SK-N-SH (cell line): Measurements from ENCODE around the gene CFAP92. TPM values are rescaled to one million over a fixed set of nuclear protein-coding genes. Genes with fewer than 3 reads are reported as not detected.

Experiments
- CTCF ChIA-PET: fragments of 300-600, 350-600 bp; formaldehyde crosslinking; extraction: SDS; loops from one replicate; lab custom pipeline; 2021; lab: Yijun Ruan, JAX
- POLR2A ChIA-PET: fragments of 350-600 bp; sonication (Branson Sonifier 250); formaldehyde crosslinking; extraction: SDS; loops from one replicate; lab custom pipeline; 2020; ENCODE audit warnings: antibody characterized with exemption, inconsistent platforms; lab: Yijun Ruan, JAX
- DNase-seq: peaks from one replicate; pipeline ENCODE4 v3.0.0; 2012
- H2AFZ ChIP-seq: fragments of 200-600 bp; sonication (generic); 2 replicates; pipeline ENCODE4 v1.8.1; 2016; ENCODE audit warnings: antibody characterized with exemption, mild to moderate bottlenecking, low read depth
- H3F3A ChIP-seq: fragments of 200-600 bp; sonication (generic); replicated peaks from 2 replicates; pipeline ENCODE3; 2016; ENCODE audit warnings: antibody characterized with exemption, mild to moderate bottlenecking; ENCODE audit not compliant: insufficient read depth
- H3K27ac ChIP-seq, 2 experiments: fragments of 200-500 bp in 1 of 2; fragments of 200-600 bp in 1 of 2; sonication (Bioruptor generic) in 1 of 2; sonication (generic), shearing (Covaris generic) in 1 of 2; 2 replicates each; pipeline versions ENCODE4 v1.5.1 to v1.6.1; 2014 to 2016; ENCODE audit warnings: low read depth in 2 of 2, inconsistent platforms in 1 of 2, low read length in 1 of 2, mild to moderate bottlenecking in 1 of 2, mixed read lengths in 1 of 2
- H3K27me3 ChIP-seq: fragments of 200-600 bp; sonication (generic), shearing (Covaris generic); 2 replicates; pipeline ENCODE4 v1.6.1; 2016; ENCODE audit warnings: mixed run types; ENCODE audit not compliant: insufficient read depth
- H3K36me3 ChIP-seq, 2 experiments: fragments of 200-500 bp in 1 of 2; fragments of 200-600 bp in 1 of 2; sonication (Bioruptor generic) in 1 of 2; sonication (generic) in 1 of 2; replicated peaks in 1 of 2; 2 replicates each; pipeline versions ENCODE3 to v1.5.1; 2014 to 2016; ENCODE audit warnings: low read length in 1 of 2, mild to moderate bottlenecking in 1 of 2; ENCODE audit not compliant: insufficient read depth in 2 of 2, control insufficient read depth in 1 of 2
- H3K4me1 ChIP-seq, 2 experiments: fragments of 200-500 bp in 1 of 2; fragments of 200-600 bp in 1 of 2; sonication (Bioruptor generic) in 1 of 2; sonication (generic), shearing (Covaris generic) in 1 of 2; 2 replicates each; pipeline versions ENCODE4 v1.5.1 to v1.6.1; 2014 to 2016; ENCODE audit warnings: low read depth in 1 of 2, low read length in 1 of 2, mixed run types in 1 of 2; ENCODE audit not compliant: insufficient read depth in 2 of 2, control insufficient read depth in 1 of 2
- H3K4me2 ChIP-seq: fragments of 200-600 bp; sonication (generic), shearing (Covaris generic); 2 replicates; pipeline ENCODE4 v1.6.1; 2017; ENCODE audit warnings: mixed run types
- H3K4me3 ChIP-seq, 2 experiments: fragments of 200-500 bp in 1 of 2; fragments of 200-600 bp in 1 of 2; sonication (Bioruptor generic) in 1 of 2; sonication (generic), shearing (Covaris generic) in 1 of 2; 2 replicates each; pipeline versions ENCODE4 v1.5.1 to v1.8.1; 2014 to 2016; ENCODE audit warnings: low read depth in 2 of 2, inconsistent platforms in 1 of 2, low read length in 1 of 2, mild to moderate bottlenecking in 1 of 2, mixed read lengths in 1 of 2, moderate library complexity in 1 of 2
- H3K79me2 ChIP-seq: fragments of 200-600 bp; sonication (generic); 2 replicates; pipeline ENCODE4 v1.8.1; 2017; ENCODE audit warnings: mild to moderate bottlenecking; ENCODE audit not compliant: insufficient read depth
- H3K9ac ChIP-seq: fragments of 200-600 bp; sonication (generic); 2 replicates; pipeline ENCODE4 v1.6.1; 2017; ENCODE audit warnings: mixed run types
- H3K9me2 ChIP-seq: fragments of 200-600 bp; sonication (generic); 2 replicates; pipeline ENCODE4 v1.6.1; 2017; ENCODE audit warnings: mixed run types
- H3K9me3 ChIP-seq: fragments of 200-600 bp; sonication (generic); 2 replicates; pipeline ENCODE4 v1.6.1; 2017; ENCODE audit warnings: mixed run types, mild to moderate bottlenecking, moderate library complexity
- H4K20me1 ChIP-seq: fragments of 200-600 bp; sonication (generic); 2 replicates; pipeline ENCODE4 v1.6.1; 2017; ENCODE audit warnings: mild to moderate bottlenecking, mixed run types; ENCODE audit not compliant: insufficient read depth
- EP300 ChIP-seq, 2 experiments: IDR thresholded peaks; 2 replicates each; pipeline versions ENCODE4 v1.4.0 to v1.6.1; 2012; ENCODE audit warnings: borderline replicate concordance in 1 of 2, low read depth in 1 of 2, low read length in 1 of 2
- EZH2phosphoT487 ChIP-seq: fragments of 200-600 bp; sonication (generic); IDR thresholded peaks from 2 replicates; pipeline ENCODE4 v1.6.1; 2017; ENCODE audit warnings: low read depth, mixed run types, mild to moderate bottlenecking, antibody characterized with exemption, moderate library complexity, borderline replicate concordance
- FOXM1 ChIP-seq: IDR thresholded peaks from 2 replicates; pipeline ENCODE4 v1.4.0; 2012; ENCODE audit warnings: low read depth, mild to moderate bottlenecking
- JUND ChIP-seq: IDR thresholded peaks from 2 replicates; pipeline ENCODE4 v1.4.0; 2012
- MAX ChIP-seq: IDR thresholded peaks from 2 replicates; pipeline ENCODE4 v1.4.0; 2012; ENCODE audit warnings: low read depth
- PBX3 ChIP-seq: IDR thresholded peaks from 2 replicates; pipeline ENCODE4; 2012
- RAD21 ChIP-seq: IDR thresholded peaks from 2 replicates; pipeline ENCODE4 v1.6.1; 2012; ENCODE audit warnings: mild to moderate bottlenecking, low read length
- RCOR1 ChIP-seq: fragments of 150-350 bp; IDR thresholded peaks from 2 replicates; pipeline ENCODE4 v1.6.1; 2017; ENCODE audit warnings: antibody characterized with exemption, low read length
- REST ChIP-seq: IDR thresholded peaks from 2 replicates; pipeline ENCODE4 v1.6.1; 2012; ENCODE audit warnings: mild to moderate bottlenecking, low read depth, low read length, moderate library complexity
- RFX5 ChIP-seq: IDR thresholded peaks from 2 replicates; pipeline ENCODE4 v1.6.1; 2012; ENCODE audit warnings: mild to moderate bottlenecking, improper control_type of control experiment, low read length
- SMC3 ChIP-seq: IDR thresholded peaks from 2 replicates; pipeline ENCODE4 v1.6.1; 2012; ENCODE audit warnings: low read depth, low read length, improper control_type of control experiment
- TCF12 ChIP-seq: IDR thresholded peaks from 2 replicates; pipeline ENCODE4 v1.4.0; 2012
- TEAD4 ChIP-seq: IDR thresholded peaks from 2 replicates; pipeline ENCODE4 v1.4.0; 2012; ENCODE audit warnings: mild to moderate bottlenecking, borderline replicate concordance; ENCODE audit not compliant: insufficient read depth
- USF1 ChIP-seq: IDR thresholded peaks from 2 replicates; pipeline ENCODE4 v1.4.0; 2012; ENCODE audit warnings: low read depth, borderline replicate concordance
- YY1 ChIP-seq: IDR thresholded peaks from 2 replicates; pipeline ENCODE4 v1.4.0; 2012; ENCODE audit warnings: low read depth, mild to moderate bottlenecking
- ZBTB33 ChIP-seq: IDR thresholded peaks from 2 replicates; pipeline ENCODE4 v1.4.0; 2012; ENCODE audit warnings: low read depth, borderline replicate concordance
- WGBS: methylation state at CpG from one replicate; pipeline ENCODE4 v1.1.6; 2017; ENCODE audit warnings: low lambda C conversion rate; 5-methylcytosine and 5-hydroxymethylcytosine counted together
- polyA plus RNA-seq, 3 experiments: library from polyadenylated mRNA; depleted of rRNA; stranded (reverse); fragments of >200 nt; gene quantifications; 2 replicates each; pipeline ENCODE4 v1.2.3, GENCODE V29; 2012

The CFAP92 gene
- polyA plus RNA-seq, 1 of the 3 experiments (the other 2 are of a cell fraction) = not detected

GRCh38 chr3:128965280-128965679, 28.6 kb downstream of the CFAP92 start:
- no peak overlapping the region for H3K4me2 ChIP-seq
- ChIA-PET POLR2A (no interaction called here), CTCF (interaction anchor here (1.1 kb wide), 1 partner anchor 280 kb away, joined by 4 read pairs; no protein-coding TSS in a partner anchor)
- H3K9ac ChIP-seq = no peak overlapping the region
- DNase-seq = no peak
- H3K36me3 ChIP-seq = no peaks in the 10 kb centered on the region
- no peaks in the 10 kb centered on the region for H3K4me1 ChIP-seq
- no peaks in the 10 kb centered on the region for H4K20me1 ChIP-seq
- TF ChIP-seq SMC3 = no peak
- no peak for TF ChIP-seq TCF12
- no peak for TF ChIP-seq TEAD4
- no peak for TF ChIP-seq EP300 (IDR thresholded peaks at IDR 0.05; ENCODE audit: borderline replicate concordance in 1 of 2, low read depth in 1 of 2, low read length in 1 of 2)
- no peak for TF ChIP-seq PBX3
- TF ChIP-seq USF1 = no peak
- TF ChIP-seq ZBTB33 = no peak
- TF ChIP-seq YY1 = no peak
- TF ChIP-seq MAX = no peak
- no peak for TF ChIP-seq RCOR1
- TF ChIP-seq REST = no peak
- no peak for TF ChIP-seq JUND
- TF ChIP-seq FOXM1 = no peak
- no peak for TF ChIP-seq RFX5
- no peak for TF ChIP-seq EZH2phosphoT487
- TF ChIP-seq RAD21 = no peak
- H3K27ac ChIP-seq = no peak overlapping the region
- H3K9me3 ChIP-seq = no peaks in the 10 kb centered on the region
- H3K79me2 ChIP-seq = no peaks in the 10 kb centered on the region
- no peaks in the 10 kb centered on the region for H3K9me2 ChIP-seq
- no peaks in the 10 kb centered on the region; the same call in 1 of the 2 replicates for H3K27me3 ChIP-seq
- H2AFZ ChIP-seq = no peak overlapping the region
- 83% methylated on average over 9 of the region's 9 CpGs for whole genome bisulfite sequencing
- no peaks in the 10 kb centered on the region for H3F3A ChIP-seq
- H3K4me3 ChIP-seq = no peak overlapping the region
